NCI-H774 (cell line): ENCODE results near the gene ZFP1.
"Not testable (repeated sequence)": the region's sequence is repeated elsewhere in the genome, so short reads cannot be mapped to it uniquely, and the experiment has no call there.

Experiments
- DNase-seq: peaks from one replicate; lab custom pipeline; 2025; lab: John Stamatoyannopoulos, UW

Gene ZFP1

DNA sequence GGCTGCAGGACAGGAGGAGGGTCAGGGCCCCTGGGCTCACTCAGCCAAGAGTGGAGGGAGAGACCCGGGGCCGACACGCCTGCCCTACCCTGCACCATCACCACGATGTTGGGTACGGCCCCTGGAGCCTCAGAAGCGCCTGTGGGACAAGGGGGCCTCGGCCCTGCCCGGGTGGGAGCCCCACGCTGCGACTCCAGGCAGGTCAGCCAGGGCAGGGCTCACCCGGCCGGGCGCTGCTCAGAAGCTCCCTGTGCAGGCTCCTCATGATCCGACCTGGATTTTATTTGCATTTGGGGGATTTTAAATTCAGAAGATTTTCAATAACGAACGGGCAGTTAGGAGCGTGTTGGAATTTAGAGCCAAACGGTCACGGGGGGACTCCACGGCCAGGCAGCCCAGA, 56.6 kb downstream of the ZFP1 start:
- not testable (repeated sequence) for DNase-seq

DNA sequence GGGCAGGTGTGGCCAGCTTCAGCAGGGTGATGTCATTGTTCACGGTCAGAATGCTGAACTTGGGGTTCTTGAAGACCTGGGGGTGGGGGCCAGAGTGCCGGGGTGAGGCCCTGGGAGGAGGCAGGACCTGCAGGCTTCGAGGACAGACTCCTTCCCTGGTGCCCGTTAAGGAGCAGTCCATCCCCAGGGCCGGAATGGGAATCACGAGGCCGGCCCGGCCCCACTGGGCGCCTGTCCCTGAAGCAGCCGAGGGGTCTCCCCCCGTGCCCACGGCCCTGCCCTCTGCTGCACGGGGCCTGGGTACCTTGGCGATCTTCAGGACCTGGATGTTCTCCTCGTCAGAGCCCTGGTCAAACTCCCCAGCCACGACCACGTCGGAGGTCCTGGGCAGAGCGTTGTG, 57.1 kb downstream of the ZFP1 start:
- DNase-seq, result not testable (repeated sequence)

DNA sequence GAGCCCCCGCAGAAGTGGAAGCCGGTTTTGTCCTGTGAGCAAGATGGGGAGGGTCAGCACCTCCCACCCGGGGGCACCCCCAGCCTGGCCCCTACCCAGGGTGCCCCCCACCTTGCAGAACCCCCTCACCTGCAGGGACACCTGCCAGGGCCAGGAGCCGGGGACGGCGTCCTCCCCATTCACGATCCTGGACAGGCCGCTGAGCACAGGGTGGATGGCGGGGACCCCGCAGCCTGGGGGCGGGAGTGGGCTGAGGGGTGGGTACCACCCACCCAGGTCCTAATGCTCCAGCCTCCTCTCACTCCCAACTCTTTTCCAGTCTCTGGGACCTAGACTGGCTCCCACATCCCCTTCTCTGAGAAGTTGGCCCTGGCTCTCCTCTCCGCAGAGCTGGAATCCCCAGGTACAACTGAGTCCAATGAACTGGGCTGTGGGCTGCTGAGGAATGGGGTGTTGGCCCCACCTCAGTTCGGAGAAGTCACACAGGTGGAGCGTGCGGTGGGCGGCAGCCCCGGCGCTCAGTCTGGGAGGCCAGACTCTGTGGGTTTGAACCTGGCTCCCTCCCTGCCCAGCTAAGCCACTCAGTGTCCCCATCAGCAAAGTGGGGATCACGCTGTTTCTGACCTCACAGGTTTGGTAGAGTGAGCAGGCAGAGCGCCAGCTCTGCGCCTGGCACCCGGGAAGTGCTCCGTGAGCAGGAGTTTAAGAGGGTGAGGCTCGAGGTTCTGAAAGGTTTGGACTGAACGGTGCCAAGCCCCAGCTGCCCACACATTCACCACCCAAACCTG, 57.8 kb downstream of the ZFP1 start:
- not testable (repeated sequence) for DNase-seq

DNA sequence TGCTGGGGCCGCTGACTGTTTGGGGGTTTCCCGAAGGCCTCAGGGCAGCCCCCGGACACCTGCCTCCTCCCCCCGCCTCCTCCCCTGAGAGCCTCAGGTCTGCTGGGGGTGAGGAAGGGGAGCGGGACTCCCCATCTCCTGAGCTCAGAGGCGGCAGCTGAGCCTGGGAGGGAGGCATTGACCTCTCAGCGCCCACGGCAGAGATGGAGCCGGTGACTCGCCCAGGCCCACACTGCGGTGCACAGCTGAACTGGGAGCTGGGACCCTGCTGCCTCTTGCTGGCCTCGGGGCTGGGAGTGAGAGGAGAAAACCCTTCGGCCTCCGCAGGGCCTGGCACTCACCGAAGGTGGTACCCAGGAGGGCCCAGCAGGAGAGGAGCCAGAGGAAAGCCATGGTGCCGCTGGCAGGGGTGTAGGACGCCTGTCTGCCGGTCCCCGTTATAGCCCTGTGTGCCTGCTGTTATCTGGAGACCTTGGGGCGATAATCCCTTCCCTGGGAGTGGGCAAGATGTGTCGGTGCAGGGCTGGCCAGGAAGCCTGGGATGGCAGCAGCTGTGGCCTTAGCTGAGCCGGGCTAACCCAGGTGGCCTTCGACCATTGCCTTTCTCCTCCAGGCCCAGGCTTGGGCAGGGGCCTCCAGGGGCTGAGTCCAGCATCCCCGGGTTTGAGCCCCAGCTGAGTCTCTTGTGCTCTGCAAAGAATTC, 58.6 kb downstream of the ZFP1 start, which contains the start of gene CTRB2:
CTRB2 (minus strand) TSS at position 413 of the 703 bp plus-strand sequence; CDS start at position 393, 20 bp downstream.
- no peak for DNase-seq

DNA sequence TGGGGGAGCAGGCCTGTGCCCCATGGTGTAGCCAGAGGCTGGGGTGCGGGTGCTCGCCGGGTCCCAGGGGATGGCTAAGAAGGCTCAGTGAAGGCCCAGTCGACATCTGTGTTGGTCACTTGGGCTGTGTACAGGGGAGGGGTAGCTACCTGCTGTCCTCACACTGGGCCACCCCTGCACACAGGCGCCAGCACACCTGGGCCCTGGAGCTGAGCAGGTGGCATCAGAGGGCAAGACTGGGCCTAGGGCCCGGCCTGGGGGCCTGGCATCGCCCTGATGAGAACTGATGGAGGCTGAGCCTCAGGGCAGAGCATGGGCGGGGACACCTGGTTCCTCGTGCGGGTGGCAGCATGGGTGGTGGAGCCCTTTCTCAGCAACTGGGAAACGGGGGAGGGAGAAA, 59.5 kb downstream of the ZFP1 start:
- no peak for DNase-seq

DNA sequence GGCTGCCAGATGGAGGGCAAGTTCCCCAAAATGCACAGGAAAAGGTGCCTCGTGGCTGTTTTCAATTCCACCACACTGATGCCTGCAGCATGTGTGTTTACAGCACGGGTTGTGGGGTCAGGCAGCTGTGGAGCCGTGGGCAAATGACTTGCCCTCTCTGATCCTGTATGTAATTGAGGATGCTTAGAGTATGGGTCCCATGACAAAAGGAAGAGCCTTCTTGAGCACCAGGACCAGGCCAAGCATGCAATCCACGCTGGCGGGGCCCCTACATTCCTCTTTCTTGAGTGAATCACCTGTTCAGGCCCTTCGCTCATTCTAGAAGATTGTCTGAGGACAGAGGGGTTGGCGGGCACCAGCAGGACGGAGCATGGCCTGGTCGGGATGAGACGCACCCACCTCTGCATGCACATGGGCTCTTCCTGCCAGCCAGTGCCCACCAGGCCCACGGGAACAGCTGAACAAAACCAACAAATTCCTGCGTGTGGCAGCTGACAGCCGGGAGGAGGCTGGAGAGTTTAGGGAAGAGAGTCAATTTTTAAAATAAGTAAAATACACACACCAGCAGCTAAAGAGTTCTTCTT, 60.0 kb downstream of the ZFP1 start:
- DNase-seq, result no peak

DNA sequence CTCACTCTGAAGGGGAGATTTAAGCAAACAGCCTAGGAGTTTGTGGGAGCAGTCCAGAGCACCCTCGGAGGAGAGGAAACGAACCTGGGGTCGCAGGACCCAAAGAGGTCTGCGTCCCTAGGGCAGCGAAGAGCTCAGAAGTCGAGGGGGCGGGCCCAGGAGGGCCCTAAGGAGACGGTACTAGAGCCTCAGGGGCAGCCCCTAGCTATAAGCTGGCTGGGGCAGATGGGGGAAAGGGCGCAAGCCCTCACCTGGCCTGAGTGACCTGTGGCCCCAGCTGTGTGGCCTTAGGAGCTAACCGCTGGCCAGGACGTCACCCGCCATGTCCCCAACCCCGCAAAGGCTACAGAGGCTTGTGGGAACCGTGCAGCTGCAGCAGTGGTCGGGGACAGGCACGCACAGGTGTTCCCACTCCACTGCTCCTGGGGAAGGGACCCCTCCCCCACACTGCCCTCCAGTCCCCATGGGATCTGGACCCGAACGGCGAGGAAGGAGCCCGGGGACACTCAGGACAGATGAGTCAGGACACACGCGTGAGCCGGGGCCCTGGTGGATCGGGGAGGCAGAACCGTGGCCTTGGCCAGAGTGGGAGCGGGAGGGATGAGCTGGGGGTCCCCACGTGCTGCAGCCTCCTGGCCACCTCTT, 60.7 kb downstream of the ZFP1 start:
- DNase-seq, result no peak

DNA sequence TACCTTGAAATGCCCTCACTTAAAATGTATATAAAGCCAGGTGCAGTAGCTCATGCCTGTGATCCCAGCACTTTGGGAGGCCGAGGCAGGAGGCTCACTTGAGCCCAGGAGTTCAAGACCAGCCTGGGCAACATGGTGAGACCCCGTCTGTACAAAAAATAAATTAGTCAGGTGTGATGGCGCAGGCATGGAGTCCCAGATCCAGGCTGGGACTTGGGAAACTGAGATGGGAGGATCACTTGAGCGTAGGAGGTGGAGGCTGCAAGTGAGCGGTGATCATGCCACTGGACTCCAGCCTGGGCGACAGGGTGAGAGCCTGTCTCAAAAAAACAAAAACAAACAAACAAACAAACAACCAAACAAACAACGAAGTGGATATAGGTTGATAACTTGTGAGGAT, 61.2 kb downstream of the ZFP1 start:
- DNase-seq, result not testable (repeated sequence)

DNA sequence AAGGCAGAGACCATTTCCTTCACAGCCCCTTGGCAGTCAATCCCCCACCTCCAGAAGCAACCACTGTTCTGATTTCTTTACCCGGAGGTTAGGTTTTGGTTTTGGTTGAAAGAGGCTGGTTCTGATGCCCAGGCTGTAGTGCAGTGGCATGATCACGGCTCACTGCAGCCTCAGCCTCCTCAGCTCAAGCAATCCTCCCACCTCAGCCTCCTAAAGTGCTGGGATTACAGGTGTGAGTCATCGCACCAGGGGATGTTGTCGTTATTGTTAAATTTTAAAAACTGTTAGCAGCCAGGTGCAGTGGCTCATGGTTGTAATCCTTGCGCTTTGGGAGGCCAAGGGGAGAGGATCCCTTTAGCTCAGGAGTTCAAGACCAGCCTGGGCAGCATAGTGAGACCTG, 61.6 kb downstream of the ZFP1 start:
- DNase-seq, result no peak

DNA sequence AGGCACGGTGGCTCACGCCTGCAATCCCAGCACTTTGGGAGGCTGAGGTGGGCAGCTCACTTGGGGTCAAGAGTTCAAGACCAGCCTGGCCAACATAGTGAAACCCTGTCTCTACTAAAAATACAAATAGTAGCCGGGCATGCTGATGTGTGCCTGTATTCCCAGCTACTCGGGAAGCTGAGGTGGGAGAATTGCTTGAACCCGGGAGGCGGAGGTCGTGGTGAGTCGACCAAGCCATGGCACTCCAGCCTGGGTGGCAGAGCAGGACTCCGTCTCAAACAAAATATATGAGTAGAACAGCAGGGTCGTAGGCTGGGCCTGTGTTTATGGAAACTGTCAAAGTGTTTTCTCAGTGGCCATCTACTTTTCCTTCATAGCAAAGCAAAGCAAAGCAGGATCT, 63.0 kb downstream of the ZFP1 start:
- DNase-seq, result not testable (repeated sequence)

DNA sequence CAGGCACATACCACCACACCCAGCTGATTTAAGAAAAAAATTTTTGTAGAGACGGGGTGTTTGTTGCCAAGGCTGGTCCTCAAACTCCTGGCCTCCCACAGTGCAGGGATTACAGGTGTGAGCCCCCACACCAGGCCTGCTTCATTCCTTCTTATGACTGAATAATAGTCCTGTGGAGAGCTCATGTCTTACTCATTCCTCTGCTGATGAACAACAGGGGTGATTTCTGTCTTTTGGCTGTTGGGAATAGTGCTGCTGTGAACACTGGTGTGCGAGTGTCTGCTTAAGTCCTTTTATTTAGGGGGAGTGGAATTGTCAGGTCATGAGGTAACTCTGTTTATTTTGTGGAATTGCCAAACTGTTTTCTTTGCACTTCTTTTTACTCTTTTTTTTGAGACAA, 67.8 kb downstream of the ZFP1 start:
- DNase-seq, result no peak

DNA sequence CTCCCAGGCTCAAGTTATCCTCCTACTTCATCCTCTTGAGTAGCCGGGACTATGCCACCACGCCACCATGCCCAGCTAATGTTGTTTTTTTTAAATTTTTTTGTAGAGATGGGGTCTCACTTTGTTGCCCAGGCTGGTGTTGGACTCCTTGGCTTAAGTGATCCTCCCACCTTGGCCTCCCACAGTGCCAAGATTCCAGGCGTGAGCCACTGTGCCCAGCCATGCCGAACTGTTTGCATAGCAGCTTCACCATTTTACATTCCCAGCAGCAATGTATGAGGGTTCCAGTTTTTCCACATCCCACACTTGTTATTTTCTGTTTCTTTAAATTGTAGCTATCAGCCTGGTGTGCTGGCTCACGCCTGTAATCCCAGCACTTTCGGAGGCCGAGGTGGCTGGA, 68.3 kb downstream of the ZFP1 start:
- DNase-seq, result no peak

DNA sequence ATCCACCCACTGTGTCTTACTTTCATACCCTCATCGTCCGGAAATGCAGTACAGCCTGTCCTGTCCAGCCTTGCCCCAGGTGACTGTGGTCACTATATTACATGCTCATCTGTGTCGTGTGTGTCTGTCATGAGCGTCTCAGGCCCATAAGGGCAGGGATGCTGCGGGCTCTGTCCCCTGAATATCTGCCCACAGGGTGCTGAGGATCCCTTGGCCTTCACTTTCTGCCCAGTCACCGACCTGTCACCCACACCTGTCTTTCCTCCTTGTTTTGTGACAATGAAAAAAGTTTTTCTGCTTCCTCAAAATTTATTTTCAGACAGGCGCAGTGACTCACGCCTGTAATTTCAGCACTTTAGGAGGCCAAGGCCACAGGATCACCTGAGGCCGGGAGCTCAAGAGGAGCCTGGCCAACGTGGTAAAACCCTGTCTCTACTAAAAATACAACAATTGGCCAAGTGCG, 69.1 kb downstream of the ZFP1 start:
- no peak for DNase-seq

DNA sequence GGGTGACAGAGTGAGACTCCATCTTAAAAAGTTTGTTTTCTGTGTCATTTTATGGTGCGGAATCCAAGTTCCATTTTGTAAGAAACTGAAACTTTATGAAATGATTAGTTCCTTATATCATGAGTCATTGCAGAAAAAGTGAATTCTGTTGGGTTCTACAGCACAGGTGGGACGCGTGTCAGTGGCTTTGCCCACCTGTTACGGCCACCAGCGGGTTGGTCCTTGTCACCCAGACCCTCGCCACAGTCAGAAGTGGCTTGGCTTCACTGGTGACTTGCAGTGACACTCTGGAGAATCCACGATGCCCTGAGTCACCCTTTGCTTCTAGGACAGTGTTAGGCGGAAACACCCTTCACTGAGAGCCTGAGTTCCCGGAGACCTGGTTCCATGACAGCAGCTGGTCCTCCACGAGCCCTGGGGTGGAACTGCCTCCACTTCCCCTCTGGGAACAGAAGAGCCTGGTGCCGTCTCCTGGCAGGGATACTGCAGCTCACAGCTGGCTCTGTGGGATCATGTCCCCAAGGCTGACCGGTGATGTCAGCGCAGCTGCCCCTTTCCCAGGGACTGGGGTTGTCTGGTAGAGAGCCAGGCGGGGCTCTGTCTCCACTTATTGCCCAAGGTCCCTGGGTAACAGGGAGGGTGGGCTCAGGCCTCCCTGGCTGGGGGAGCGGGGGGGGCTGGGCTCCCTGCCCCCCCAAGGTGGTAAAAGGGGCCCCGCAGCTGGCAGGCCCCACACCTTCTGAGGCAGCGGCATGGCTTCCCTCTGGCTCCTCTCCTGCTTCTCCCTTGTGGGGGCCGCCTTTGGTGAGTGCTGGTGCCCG, 70.1 kb downstream of the ZFP1 start, which contains the start of gene CTRB1:
CTRB1 (plus strand) TSS at position 733 of the 821 bp plus-strand sequence; CDS start at position 753, 20 bp downstream.
- no peak for DNase-seq

DNA sequence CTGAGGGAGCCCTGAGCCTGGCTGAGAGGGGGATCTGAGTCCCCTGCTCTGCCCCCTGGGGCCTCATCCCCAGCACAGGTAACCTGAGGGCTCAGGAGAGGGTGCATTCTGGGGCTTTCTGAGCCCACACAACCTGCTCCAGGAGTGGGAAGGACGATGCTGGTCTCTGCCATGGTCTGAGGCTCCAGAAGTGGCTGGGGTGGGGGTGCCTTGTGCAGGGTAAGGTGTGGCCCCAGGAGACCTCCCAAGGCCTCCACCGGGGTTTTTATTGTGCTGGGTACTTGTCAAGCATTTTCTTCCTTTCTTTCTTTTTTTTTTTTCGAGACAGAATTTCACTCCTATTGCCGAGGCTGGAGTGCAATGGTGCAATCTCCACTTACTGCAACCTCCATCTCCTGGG, 70.8 kb downstream of the ZFP1 start:
- DNase-seq, result no peak

DNA sequence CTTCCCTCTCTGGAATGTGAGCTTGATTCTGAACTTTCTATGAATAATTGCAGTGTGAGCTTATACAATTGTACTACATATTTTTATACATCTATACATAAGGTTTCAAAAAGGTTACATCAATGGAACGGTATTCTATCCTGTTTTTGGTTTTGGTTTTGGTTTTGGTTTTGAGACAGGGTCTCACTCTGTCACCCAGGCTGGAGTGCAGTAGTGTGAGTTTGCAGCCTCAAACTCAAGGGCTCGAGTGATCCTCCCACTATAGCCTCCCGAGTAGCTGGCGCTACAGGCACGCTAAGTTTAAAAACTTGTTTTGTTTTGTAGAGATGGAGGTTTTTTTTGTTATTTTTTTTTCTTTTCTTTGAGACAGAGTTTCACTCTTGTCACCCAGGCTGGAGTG, 71.5 kb downstream of the ZFP1 start:
- DNase-seq, result no peak
